ENCODE data around the gene LRRC36. TPM values are rescaled to one million over a fixed set of nuclear protein-coding genes. Genes with fewer than 3 reads are reported as not detected.

Gene LRRC36
- total and polyA plus RNA-seq, 2 of the 13 experiments (the other 11 are each of a cell fraction or from before 2014, with no cell fraction given): 0.12 to 0.15 TPM

- TF ChIP-seq, protein P1, sequence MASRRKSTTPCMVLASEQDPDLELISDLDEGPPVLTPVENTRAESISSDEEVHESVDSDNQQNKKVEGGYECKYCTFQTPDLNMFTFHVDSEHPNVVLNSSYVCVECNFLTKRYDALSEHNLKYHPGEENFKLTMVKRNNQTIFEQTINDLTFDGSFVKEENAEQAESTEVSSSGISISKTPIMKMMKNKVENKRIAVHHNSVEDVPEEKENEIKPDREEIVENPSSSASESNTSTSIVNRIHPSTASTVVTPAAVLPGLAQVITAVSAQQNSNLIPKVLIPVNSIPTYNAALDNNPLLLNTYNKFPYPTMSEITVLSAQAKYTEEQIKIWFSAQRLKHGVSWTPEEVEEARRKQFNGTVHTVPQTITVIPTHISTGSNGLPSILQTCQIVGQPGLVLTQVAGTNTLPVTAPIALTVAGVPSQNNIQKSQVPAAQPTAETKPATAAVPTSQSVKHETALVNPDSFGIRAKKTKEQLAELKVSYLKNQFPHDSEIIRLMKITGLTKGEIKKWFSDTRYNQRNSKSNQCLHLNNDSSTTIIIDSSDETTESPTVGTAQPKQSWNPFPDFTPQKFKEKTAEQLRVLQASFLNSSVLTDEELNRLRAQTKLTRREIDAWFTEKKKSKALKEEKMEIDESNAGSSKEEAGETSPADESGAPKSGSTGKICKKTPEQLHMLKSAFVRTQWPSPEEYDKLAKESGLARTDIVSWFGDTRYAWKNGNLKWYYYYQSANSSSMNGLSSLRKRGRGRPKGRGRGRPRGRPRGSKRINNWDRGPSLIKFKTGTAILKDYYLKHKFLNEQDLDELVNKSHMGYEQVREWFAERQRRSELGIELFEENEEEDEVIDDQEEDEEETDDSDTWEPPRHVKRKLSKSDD (CRISPR knock-in tag; IDR thresholded peaks at IDR 0.05; ENCODE audit: low read depth): peak; percentile 86; the same call in 1 of the 2 replicates
- TF ChIP-seq ZNF776 (CRISPR knock-in tag; IDR thresholded peaks at IDR 0.05): peak; percentile 95; the same call in 1 of the 2 replicates
- 0 out of 2 replicates have a peak, but pooled peaks have one; percentile 60 for TF ChIP-seq ZNF280B (CRISPR knock-in tag; IDR thresholded peaks at IDR 0.05; ENCODE audit: borderline replicate concordance)
- peak; percentile 69 for TF ChIP-seq ZNF792 (CRISPR knock-in tag; IDR thresholded peaks at IDR 0.05)
- TF ChIP-seq SRY (CRISPR knock-in tag; IDR thresholded peaks at IDR 0.05): peak; percentile 86; the same call in 1 of the 2 replicates
- TF ChIP-seq KLF15 (CRISPR knock-in tag; IDR thresholded peaks at IDR 0.05; ENCODE audit: borderline replicate concordance): no peak
- TF ChIP-seq, protein P2, sequence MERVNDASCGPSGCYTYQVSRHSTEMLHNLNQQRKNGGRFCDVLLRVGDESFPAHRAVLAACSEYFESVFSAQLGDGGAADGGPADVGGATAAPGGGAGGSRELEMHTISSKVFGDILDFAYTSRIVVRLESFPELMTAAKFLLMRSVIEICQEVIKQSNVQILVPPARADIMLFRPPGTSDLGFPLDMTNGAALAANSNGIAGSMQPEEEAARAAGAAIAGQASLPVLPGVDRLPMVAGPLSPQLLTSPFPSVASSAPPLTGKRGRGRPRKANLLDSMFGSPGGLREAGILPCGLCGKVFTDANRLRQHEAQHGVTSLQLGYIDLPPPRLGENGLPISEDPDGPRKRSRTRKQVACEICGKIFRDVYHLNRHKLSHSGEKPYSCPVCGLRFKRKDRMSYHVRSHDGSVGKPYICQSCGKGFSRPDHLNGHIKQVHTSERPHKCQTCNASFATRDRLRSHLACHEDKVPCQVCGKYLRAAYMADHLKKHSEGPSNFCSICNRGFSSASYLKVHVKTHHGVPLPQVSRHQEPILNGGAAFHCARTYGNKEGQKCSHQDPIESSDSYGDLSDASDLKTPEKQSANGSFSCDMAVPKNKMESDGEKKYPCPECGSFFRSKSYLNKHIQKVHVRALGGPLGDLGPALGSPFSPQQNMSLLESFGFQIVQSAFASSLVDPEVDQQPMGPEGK (CRISPR knock-in tag; IDR thresholded peaks at IDR 0.05): no peak; the same call in 1 of the 2 replicates
- TF ChIP-seq CREB3 (CRISPR knock-in tag; IDR thresholded peaks at IDR 0.05): no peak
- TF ChIP-seq ZNF317 (CRISPR knock-in tag; IDR thresholded peaks at IDR 0.05): no peak
- TF ChIP-seq TBP (CRISPR knock-in tag; IDR thresholded peaks at IDR 0.05): no peak
- peak; percentile 63; the same call in 1 of the 2 replicates for TF ChIP-seq TAF1 (CRISPR knock-in tag; IDR thresholded peaks at IDR 0.05)
- TF ChIP-seq, protein P3, sequence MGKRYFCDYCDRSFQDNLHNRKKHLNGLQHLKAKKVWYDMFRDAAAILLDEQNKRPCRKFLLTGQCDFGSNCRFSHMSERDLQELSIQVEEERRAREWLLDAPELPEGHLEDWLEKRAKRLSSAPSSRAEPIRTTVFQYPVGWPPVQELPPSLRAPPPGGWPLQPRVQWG (CRISPR knock-in tag; IDR thresholded peaks at IDR 0.05; ENCODE audit: borderline replicate concordance, low read depth): no peak; the same call in 1 of the 2 replicates
- TF ChIP-seq ZNF337 (CRISPR knock-in tag; IDR thresholded peaks at IDR 0.05; ENCODE audit: borderline replicate concordance, low read depth): peak; percentile 40; the same call in 1 of the 2 replicates
- TF ChIP-seq FOXA1 (IDR thresholded peaks at IDR 0.05): no peak
- no peak; the same call in 1 of the 2 replicates for TF ChIP-seq FOXA1 (CRISPR knock-in tag; IDR thresholded peaks at IDR 0.05)
- TF ChIP-seq ZC3H13 (CRISPR knock-in tag; IDR thresholded peaks at IDR 0.05): no peak
- TF ChIP-seq, protein P4, sequence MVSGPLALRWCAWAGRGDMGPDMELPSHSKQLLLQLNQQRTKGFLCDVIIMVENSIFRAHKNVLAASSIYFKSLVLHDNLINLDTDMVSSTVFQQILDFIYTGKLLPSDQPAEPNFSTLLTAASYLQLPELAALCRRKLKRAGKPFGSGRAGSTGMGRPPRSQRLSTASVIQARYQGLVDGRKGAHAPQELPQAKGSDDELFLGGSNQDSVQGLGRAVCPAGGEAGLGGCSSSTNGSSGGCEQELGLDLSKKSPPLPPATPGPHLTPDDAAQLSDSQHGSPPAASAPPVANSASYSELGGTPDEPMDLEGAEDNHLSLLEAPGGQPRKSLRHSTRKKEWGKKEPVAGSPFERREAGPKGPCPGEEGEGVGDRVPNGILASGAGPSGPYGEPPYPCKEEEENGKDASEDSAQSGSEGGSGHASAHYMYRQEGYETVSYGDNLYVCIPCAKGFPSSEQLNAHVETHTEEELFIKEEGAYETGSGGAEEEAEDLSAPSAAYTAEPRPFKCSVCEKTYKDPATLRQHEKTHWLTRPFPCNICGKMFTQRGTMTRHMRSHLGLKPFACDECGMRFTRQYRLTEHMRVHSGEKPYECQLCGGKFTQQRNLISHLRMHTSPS (CRISPR knock-in tag; IDR thresholded peaks at IDR 0.05; ENCODE audit: low read depth): peak; percentile 44
- TF ChIP-seq SAFB2 (CRISPR knock-in tag; IDR thresholded peaks at IDR 0.05; ENCODE audit: borderline replicate concordance, low read depth): peak; percentile 82; the same call in 1 of the 2 replicates
- 0 out of 2 replicates have a peak, but pooled peaks have one; percentile 18 for TF ChIP-seq ZNF331 (CRISPR knock-in tag; IDR thresholded peaks at IDR 0.05)
- TF ChIP-seq, protein P5, sequence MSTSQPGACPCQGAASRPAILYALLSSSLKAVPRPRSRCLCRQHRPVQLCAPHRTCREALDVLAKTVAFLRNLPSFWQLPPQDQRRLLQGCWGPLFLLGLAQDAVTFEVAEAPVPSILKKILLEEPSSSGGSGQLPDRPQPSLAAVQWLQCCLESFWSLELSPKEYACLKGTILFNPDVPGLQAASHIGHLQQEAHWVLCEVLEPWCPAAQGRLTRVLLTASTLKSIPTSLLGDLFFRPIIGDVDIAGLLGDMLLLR (CRISPR knock-in tag; IDR thresholded peaks at IDR 0.05): no peak; the same call in none of the 2 replicates
Observed at GRCh38 chr16:67430504-67430976, 103.9 kb downstream of the LRRC36 start (continued).
